ELF-1 (cell line): Measurements from ENCODE around the gene SLC8A1.
A peak's percentile ranks its signal among the peaks of the same experiment; 100 is the strongest.

ENCODE experiments used
- DNase-seq: peaks from one replicate; pipeline ENCODE4 v3.0.0-alpha.2; 2016; ENCODE audit warnings: low read depth, low spot score

The SLC8A1 gene

DNA sequence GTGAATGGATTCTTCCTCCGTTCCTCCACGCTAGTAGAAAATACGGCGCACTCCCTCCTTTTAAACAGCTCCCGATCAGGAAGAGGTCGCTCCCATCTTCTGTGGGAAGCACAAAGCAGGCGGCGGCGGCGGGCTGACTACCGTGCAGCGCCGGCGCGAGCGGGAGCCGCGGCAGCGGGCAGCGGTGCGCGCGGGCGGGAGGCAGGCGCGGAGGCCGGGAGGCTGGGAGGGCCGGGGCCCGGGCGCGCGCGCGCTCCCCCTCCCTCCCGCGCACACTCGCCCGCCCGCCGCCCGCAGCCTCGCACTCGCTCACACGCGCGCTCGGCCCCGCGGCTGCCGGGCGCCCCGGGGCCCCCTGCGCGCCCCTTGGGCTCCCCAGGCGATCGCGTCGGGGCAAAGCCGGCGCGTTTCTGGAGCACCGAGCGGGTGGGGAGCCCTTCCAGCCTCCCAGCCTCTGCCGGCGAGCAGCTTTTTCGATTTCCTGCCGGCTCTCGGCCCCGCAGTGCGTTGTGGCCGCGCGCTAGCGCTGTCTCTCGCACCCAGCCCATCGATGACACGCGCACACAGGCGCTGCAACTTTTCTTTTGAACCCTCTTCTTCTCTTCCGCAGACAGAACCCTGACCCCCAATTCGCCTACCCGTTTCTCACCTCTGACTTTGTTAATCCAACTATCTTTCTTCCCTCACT is at the start of gene SLC8A1:
Gene SLC8A1, minus strand, starts transcription at position 173 of the 688 bp plus-strand sequence.
- DNase-seq, result peak; percentile 26

DNA sequence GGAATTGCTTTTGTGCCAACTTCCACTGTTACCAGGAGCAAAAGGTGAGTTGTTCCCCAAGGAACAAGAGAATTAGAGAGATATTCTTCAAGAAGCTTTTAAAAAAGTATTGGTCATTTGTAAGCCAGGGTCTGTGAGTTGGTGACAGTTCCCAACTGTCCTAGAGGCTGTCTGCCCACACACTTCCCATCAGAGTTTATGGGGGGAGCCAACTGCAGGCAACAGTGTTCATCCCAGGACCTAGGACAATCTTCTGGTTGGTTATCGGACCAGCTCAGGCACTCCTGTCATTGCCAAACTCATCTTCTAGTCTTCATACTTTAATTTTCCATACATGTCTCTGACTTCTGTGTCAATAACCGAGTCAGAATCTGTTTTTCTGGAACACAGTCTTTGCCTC is 47.5 kb upstream of the SLC8A1 start:
- no peak for DNase-seq

DNA sequence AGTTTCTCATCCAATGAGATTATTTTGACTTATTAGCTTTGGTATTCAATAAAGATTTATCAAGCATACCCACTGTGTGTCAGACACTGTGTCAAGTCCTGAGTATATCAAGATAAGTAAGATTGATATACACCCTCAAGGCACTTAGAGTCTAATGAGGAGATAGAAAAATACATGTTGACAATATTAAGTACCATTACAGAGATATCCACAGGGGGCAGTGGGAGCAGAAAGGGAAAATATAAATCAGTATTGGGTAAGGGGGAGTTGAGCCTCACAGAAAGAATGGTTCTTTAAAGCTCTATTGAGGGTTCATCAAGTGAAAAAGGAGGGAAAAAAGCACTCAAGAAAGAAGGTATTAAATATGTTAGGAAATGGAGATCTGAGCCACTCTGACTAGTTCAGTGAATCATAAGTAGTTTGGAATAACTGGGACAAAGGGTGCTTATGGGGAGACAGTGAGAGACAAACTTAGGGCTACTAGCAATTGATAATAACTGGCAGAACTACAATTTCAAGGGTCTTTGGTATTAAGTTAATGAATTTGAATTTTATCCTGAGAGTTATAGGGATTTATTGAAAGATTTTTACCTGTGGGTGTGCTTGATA is 45.5 kb upstream of the SLC8A1 start:
- no peak for DNase-seq

DNA sequence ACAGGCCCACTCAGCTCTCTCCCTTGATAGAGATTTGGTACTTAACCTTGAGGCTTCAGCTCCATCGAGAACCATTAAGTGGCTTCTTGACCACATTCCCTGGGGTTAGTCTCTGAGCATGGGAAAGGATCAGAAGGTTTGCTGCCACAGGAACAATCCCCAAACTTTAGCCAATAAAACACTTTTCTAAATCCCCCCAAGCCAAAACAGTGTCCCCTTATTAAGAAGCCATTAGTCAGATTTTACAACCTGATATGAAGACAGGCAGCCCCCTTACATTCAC is 37.7 kb upstream of the SLC8A1 start:
- DNase-seq, result no peak

DNA sequence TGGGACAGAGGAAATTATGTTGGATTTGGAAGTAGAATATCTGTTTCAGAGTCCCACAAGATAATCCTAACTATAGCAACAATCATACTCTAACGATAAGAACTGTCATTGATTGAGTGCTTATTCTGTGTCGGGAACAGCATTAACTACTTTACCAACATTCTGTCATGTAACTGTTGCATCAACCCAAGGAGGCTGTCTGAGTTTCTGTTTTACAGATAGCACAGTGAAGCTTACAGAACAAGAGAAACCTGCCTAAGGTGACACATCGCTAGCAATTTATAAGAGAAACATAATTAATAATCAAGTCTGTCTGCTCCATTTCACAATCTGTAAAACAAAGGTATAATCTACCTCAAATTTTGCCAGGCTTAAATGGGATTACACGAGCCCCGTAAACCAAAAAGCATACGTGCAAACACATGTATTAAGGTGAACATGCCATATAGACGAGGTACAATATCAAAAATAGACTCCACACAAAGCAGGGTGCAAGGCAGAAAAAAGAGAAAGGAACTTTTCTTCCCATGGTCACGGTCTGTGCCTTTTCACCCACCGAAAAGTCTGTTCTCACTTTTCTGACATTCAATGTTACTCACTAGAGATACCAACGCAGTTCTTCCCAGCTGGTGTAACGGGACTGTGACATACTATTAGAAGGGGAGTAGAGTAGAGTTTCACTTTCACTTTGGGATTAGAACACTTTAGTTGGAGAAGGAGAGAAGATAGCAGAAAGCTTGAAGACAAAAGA is 37.2 kb upstream of the SLC8A1 start:
- DNase-seq, result no peak

DNA sequence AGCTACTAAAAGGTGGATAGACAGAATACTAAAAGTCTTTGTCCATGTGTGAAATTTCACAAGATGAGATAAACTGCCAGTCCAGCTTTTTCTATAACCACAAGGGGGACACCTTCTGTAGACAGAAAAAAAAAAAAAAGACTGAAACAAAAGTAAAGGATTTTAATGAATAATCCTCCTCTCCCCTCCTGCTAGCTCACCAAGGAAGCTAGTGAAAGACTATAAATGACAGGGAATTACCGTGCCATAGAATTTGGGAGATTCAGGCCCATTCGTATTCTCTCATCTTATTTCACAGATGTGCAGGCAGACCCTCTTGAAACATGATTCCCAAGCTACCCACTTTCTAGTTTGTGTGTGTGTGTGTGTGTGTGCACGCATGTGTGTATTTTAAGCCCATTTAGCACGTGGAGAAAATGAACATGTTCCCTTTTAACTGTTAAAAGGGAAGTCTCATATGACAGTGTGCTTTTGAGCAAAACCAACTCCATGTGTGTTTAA is 36.3 kb upstream of the SLC8A1 start:
- no peak for DNase-seq

DNA sequence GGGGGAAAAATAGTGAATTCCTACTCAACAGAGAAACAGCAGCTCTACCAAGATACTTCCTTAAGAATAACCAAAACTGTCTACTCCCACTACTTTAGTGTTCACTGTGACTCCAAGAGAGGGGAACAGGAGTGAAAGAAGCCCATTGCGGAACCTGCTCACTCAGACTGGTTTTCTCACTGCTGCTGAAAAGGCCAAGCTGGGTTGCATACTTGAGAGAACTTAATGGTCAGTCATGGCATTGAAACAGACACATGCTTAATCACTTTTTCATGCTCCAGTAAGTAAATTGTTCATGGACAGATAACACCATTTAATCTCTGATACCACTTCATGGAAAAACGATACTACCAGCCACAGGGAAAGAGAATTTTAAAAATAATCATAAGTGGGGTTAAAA is 35.7 kb upstream of the SLC8A1 start:
- DNase-seq, result no peak

DNA sequence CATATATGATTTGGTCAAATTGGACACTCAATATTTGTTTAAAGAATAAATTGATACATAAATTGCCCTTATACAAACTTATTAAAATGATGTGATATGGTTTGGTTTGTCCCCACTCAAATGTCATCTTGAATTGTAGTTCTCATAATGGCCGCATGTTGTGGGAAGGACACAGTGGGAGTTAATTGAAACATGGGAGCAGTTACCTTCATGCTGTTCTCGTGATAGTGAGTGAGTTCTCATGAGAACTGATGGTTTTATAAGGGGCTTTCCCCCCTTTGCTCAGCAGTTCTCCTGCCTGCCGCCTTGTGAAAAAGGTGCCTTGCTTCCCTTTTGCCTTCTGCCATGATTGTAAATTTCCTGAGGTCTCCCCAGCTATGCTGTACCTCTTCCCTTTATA is 34.0 kb upstream of the SLC8A1 start:
- no peak for DNase-seq

DNA sequence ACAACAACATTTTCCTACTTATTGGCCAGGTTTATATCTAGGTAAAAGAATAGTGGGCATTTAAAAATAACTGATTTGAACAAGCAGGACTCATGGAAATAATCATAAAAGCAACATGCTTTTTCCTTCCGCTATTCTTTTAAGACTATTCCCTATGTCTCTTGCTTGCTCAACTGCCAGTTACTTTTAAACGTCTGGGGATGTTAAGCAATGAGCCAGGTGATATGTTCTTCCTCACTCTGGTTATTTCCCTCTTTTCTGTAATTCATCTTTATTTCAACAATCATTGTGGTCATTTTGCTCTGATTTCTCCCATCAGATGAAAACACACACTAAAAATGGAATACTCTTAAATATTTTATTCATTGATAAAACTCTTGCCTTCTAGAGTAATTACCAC is 33.4 kb upstream of the SLC8A1 start:
- DNase-seq, result no peak

DNA sequence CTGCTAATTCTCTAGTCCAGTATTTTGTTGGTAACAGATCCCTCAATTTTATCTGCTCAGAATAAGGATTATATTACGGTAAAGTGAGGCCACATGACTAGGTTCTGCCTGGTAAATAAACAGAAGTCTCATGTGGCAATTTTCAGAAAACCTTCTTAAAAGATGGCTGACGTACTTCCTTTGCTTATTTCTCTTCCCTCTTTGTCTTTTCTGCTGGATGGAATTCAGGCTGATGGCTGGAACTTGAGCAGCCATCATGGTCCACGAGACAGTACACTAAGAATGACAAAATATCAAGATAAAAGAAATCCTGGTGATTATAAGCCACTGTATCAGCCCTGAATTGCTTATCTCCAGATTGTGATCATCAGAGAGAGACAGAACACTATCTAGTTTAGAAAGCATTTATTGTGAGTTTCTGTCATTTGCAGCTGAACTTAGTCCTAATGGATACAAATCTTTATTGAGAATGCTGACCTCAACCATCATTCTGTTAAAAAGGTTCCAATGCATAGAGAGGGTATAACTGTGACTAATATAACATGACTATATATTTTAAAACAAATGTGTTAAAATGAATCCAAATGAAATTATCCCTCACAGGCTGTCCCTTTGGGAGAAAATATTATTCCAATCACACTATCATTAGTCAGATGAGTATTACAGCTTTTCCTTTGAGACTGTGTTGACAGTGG is 31.8 kb upstream of the SLC8A1 start:
- DNase-seq, result no peak

DNA sequence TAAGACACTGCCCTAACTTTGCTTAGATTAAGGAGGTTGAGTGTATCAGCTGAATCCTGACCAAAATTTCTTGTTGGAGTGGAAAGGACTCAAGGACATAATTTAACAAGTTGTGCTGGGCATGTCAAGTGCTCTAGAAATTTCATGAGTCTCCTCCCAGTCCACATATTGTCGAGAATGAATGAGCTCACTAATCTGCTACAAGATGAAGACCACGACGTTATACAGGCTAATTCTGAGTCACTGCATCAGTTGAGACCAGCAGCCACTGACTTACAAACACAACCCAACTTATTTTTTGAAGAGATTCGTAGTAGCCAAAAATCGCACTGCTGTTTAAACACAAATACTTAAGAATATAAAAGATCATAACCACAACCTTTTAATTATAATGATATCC is 28.7 kb upstream of the SLC8A1 start:
- no peak for DNase-seq

DNA sequence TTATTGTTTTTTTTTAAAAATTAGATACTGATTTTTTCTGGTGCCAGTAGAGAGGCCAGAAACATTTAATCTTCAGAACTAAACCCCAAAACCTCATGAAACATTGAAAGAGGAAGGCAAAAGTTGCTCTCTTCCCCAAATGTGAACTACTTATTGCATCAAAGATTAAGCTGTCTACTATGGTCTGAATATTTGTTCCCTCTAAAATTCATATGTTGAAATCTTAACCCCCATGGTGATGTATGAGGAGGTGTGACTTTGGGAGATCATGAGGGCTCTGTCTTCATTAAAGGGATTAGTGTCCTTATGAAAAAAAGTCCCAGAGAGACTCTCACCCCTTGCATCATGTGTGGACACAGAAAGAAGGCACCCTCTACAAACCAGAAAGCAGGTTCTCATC is 28.2 kb upstream of the SLC8A1 start:
- DNase-seq, result no peak

DNA sequence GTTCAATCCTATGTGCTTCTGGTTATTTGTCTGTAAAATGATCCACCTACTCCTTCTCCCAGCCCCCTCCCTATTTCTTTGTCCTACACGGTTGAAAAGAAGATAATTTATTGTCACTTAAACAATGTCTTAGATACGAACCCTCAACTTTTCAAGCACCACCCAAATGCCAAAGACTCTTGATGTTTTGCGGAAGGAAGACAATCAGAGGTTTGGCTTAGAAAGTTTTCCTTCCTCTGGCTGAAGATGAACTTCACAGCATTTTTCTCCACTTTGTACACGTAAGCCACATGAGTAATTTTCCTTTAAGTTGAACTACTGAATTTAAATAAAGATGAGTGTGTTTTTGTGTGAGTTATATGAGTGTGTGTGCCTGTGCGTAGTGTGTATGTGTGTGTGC is 25.5 kb upstream of the SLC8A1 start:
- DNase-seq, result no peak

DNA sequence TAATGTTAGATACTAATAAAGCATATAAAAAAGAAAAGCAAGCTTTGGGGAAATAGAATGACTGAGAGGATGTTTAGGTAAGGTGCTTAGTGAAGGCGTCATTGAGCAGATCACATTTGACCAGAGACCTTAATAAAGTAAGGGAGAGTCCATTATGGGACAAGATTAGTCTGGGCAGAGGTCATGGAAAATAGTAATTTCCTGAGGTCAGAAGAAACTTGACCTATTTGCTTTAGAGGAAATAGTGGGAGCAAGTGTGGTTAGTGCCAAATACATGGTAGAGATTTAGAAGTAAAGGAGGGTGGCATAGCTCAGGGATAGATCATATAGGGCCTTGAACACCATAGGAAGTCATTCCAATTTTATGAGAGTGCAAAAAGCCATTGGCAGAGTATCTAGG is 24.5 kb upstream of the SLC8A1 start:
- no peak for DNase-seq

DNA sequence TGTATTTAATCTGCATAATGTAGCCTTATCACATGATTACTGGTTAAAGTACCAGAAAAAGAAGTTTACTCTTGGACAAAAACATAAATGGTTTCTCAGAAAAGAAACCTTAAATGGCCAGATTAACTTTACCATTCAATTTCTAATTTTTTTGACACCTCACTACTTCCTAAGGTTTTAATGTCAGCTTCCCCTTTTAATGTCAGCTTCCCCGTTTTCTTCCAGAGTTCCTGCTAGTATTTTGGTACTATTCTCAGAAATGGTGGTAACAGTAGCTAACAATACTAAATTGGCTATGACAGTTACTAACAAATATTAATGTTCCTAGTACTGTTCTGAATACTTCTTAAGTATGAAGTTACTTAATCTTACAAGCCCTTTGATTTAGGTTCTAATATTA is 22.4 kb upstream of the SLC8A1 start:
- no peak for DNase-seq

DNA sequence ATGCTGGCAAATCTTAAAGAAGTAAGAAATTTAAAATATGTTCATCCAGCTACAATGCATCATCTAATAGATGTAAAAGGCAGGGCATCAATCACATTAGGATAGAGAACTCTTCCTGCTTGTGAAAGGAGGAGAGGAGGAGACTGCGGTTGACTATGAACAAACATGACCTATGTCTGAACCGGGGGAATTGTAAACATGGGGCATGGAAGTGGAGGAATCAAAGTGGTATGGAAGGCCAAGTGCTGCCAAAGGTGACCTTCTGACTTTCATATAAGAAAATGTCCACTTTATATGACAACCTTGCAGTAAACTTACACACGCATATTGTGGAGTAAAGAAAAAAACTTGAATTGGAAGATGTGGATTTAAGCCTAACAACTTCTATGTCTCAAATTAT is 20.0 kb upstream of the SLC8A1 start:
- DNase-seq, result no peak

DNA sequence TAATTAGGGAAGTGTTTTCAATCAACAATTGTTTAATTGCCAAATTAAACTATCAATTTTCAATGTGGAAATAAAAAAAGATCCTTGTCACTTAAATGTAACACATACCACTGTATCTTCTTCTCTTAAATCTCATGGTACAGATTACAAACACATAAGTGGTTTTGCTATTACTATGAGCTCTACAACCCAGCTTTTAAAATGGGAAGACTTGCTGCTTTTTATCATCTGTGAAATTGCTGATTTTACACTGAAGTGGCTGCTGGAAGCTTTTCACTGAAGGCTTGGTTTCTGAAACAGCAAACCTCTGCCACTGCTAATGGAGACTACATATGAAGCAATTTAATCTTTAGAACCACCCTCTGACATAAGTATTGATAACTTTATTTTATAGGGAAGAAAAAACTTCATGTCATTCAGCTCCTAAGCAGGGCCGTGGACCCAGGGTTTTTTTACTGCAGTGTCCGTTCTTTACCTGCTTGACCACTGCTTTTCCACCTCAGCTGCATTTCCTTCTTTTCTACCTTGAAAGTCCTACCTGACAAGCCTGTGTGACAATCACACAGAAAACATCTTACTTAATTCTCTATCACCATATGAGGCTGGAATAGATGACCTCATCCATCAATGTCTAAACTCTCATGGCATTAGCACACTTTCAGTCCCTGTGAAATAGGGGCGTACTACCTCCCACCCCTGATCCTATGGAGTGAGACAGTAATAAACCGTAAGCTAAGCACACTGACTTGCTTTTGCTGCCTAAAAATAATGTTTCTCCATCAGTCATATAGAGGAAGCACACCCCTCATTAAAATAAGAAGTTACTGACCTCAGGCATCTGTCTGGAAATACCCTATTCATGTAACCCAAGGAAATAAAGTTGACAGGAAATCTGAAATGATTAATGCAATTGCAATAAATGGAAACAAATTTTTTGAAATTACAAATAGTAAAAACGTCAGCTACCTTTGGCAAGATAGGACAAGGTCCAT is 19.2 kb upstream of the SLC8A1 start:
- no peak for DNase-seq

DNA sequence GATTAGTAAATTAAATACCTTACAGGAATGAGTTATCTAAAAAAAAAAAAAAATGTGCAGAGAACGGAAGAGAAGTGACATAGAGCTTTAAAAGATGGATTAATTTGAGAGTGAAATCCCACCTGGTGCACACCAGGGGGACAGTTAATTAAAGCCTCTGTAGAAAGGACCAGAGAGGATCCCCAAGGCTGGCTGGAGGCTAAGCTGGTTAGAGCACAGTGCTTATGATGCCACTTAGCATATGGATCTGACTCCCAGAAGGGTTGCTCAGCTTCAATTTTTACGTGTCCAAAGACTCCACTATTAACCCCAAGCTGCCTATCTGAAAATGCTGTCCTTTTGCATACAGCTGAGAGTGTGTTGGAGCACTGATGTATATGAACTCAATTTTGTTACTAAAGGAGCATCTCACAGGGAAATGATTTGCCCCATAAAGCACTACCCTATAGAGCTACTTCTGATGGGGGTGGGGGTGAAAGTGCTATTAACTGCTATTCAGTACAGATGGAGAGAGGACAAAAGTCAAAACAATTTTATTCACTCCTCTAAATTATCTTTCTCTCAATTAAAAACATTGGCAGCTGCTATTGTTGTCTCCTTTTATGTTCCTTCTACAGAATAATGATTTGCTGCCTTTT is 15.2 kb upstream of the SLC8A1 start:
- DNase-seq, result no peak

DNA sequence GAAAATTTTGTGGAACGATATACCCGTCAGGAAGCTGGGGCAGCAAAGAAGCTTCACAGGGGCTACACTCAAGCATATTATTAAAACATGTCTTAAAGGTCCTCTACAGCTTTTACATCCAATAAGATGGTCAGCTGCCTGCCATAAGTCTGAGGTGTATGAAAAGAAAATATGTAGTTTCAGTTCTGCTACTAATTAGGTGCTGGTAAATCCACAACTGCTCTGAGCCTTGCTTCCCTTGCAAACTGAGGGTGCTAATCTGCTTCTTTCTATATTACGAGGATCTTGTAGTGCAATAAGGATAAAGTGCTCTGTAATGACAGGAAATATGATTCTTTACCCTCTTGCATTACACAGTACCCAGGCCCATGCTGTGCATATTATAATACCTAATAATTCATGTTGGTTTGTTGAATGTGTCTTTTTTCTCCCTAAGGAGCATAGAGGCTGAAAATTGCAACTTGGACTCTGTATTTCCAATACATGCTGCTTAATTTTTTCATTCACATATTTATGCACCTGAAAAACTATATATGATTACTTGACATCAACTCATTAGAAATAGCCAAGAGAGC is 14.5 kb upstream of the SLC8A1 start:
- no peak for DNase-seq

DNA sequence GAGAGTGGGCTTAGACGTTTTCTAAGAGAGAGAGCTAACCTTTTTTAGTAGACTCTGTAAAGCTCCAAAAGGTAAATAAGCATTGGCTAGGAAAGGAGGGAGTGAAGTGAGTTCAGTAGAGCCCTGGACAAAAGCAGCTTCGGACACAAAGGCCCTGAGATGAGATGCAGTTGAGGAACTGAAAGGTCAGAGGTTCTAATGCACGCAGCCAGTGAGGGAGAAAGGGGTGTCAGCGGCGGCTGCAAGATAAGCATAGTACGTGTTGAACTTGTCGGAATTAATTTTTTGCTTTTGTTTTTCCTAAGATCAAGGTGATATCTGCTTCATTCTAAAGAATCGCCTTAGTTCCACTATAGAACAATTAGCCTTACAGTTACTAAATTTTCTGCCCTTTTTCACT is 11.2 kb upstream of the SLC8A1 start:
- no peak for DNase-seq
